HepG2 (cell line): ENCODE data around the gene ZBTB4. TPM values are rescaled to one million over a fixed set of nuclear protein-coding genes. Genes with fewer than 3 reads are reported as not detected.

Source experiments
- GRHL1 ChIP-seq: sonication (generic); formaldehyde crosslinking; conservative IDR thresholded peaks from 2 replicates; pipeline ENCODE4 v1.8.0; 2022; ENCODE audit warnings: missing genetic modification reagents
- PCBP1 ChIP-seq: fragments of 200-400 bp; formaldehyde crosslinking; IDR thresholded peaks from 2 replicates; pipeline ENCODE4 v1.6.1; 2017; ENCODE audit warnings: mild to moderate bottlenecking, low read depth, low read length, borderline replicate concordance
- RNF2 ChIP-seq: fragments of 450-650 bp; conservative IDR thresholded peaks from 2 replicates; pipeline ENCODE4 v1.6.1; 2016; ENCODE audit warnings: low read depth
- RNF219 ChIP-seq: sonication (generic); formaldehyde crosslinking; IDR thresholded peaks from 2 replicates; pipeline ENCODE4 v1.5.0; 2020; ENCODE audit warnings: mild to moderate bottlenecking, missing genetic modification reagents
- SATB2 ChIP-seq: sonication (generic); formaldehyde crosslinking; IDR thresholded peaks from 2 replicates; pipeline ENCODE4 v1.5.0; 2020; ENCODE audit warnings: missing genetic modification reagents
- TBX3 ChIP-seq: fragments of 450-650 bp; IDR thresholded peaks from 2 replicates; pipeline ENCODE4 v1.6.1; 2017; ENCODE audit warnings: antibody characterized with exemption, mild to moderate bottlenecking, inconsistent platforms, borderline replicate concordance
- TGIF2 ChIP-seq: IDR thresholded peaks from 2 replicates; pipeline ENCODE4 v1.6.1; 2016; ENCODE audit warnings: control low read depth, missing compliant biosample characterization
- WIZ ChIP-seq: sonication (generic); formaldehyde crosslinking; IDR thresholded peaks from 2 replicates; pipeline ENCODE4 v1.5.1; 2020; ENCODE audit warnings: mild to moderate bottlenecking, missing genetic modification reagents
- XRCC5 ChIP-seq: fragments of 200-400 bp; formaldehyde crosslinking; optimal IDR thresholded peaks from 2 replicates; pipeline ENCODE3; 2017; ENCODE audit warnings: mild to moderate bottlenecking, low read length
- ZBTB7A ChIP-seq: sonication (generic); formaldehyde crosslinking; IDR thresholded peaks from 2 replicates; pipeline ENCODE4 v1.8.0; 2022; ENCODE audit warnings: mild to moderate bottlenecking, missing genetic modification reagents
- ZFP41 ChIP-seq: sonication (generic); formaldehyde crosslinking; IDR thresholded peaks from 2 replicates; pipeline ENCODE4 v1.4.0; 2020; ENCODE audit warnings: mild to moderate bottlenecking, missing genetic modification reagents, borderline replicate concordance
- ZFX ChIP-seq: sonication (generic); formaldehyde crosslinking; IDR thresholded peaks from 2 replicates; pipeline ENCODE4 v1.4.0; 2020; ENCODE audit warnings: mild to moderate bottlenecking, low read depth, missing genetic modification reagents, moderate library complexity
- ZNF12 ChIP-seq: sonication (generic); formaldehyde crosslinking; IDR thresholded peaks from 2 replicates; pipeline ENCODE4 v1.5.0; 2020; ENCODE audit warnings: missing genetic modification reagents
- ZNF317 ChIP-seq: sonication (generic); formaldehyde crosslinking; IDR thresholded peaks from 2 replicates; pipeline ENCODE4 v1.5.0; 2020; ENCODE audit warnings: mild to moderate bottlenecking, missing genetic modification reagents
- ZNF644 ChIP-seq: IDR thresholded peaks from 2 replicates; pipeline ENCODE4 v1.6.1; 2016; ENCODE audit warnings: low read depth
- ZNF841 ChIP-seq: sonication (generic); formaldehyde crosslinking; IDR thresholded peaks from 2 replicates; pipeline ENCODE4 v1.8.1; 2023; ENCODE audit warnings: missing genetic modification reagents, borderline replicate concordance
- ZSCAN31 ChIP-seq: sonication (generic); formaldehyde crosslinking; IDR thresholded peaks from 2 replicates; pipeline ENCODE4 v1.5.0; 2020; ENCODE audit warnings: low read depth, mild to moderate bottlenecking, missing genetic modification reagents
- polyA plus RNA-seq, 8 experiments: library from polyadenylated mRNA; depleted of rRNA in 3 of 8; stranded (reverse) in 7 of 8; unstranded in 1 of 8; fragments of >200 nt; fragmentation: Illumina TruSeq in 4 of 8; extraction: Trizol in 4 of 8; gene quantifications; 2 replicates each; pipeline versions ENCODE4 v1.2.1 to v1.2.3, GENCODE V29; 2011 to 2016; ENCODE audit warnings: low read depth in 4 of 8, missing spikeins in 1 of 8, mixed read lengths in 1 of 8; ENCODE audit not compliant: insufficient read depth in 1 of 8
- total RNA-seq, 5 experiments: library from RNA; depleted of rRNA; stranded (reverse); fragments of >200 nt; fragmentation: Illumina TruSeq; extraction: Trizol; gene quantifications; 2 replicates each; pipeline ENCODE4 v1.2.3, GENCODE V29; 2016; ENCODE audit warnings: low read depth in 1 of 5
- TF ChIP-seq, protein P1 (sequence below): sonication (generic); formaldehyde crosslinking; IDR thresholded peaks from 2 replicates; pipeline ENCODE4; 2020; ENCODE audit warnings: missing genetic modification reagents, mild to moderate bottlenecking, borderline replicate concordance

ZBTB4 gene
- total and polyA plus RNA-seq, 2 of the 13 experiments (the other 11 are each of a cell fraction or from before 2014, with no cell fraction given): 4.3 to 7.4 TPM

- TF ChIP-seq WIZ (CRISPR knock-in tag) (no peak), ZNF644 (CRISPR knock-in tag) (no peak), ZBTB7A (CRISPR knock-in tag) (no peak), ZNF12 (CRISPR knock-in tag) (no peak), TGIF2 (CRISPR knock-in tag) (peak; percentile 16; the same call in 1 of the 2 replicates), ZNF841 (CRISPR knock-in tag) (no peak), TBX3 (no peak), RNF219 (CRISPR knock-in tag) (no peak), SATB2 (CRISPR knock-in tag) (no peak), ZNF317 (no peak), GRHL1 (CRISPR knock-in tag) (no peak), PCBP1 (0 out of 2 replicates have a peak, but pooled peaks have one; percentile 19), XRCC5 (no peak), ZFP41 (CRISPR knock-in tag) (no peak), ZFX (CRISPR knock-in tag) (peak; percentile 13; the same call in 1 of the 2 replicates), ZSCAN31 (CRISPR knock-in tag) (peak; percentile 50; the same call in 1 of the 2 replicates), RNF2 (no peak; the same call in 1 of the 2 replicates)
- TF ChIP-seq, protein P1, sequence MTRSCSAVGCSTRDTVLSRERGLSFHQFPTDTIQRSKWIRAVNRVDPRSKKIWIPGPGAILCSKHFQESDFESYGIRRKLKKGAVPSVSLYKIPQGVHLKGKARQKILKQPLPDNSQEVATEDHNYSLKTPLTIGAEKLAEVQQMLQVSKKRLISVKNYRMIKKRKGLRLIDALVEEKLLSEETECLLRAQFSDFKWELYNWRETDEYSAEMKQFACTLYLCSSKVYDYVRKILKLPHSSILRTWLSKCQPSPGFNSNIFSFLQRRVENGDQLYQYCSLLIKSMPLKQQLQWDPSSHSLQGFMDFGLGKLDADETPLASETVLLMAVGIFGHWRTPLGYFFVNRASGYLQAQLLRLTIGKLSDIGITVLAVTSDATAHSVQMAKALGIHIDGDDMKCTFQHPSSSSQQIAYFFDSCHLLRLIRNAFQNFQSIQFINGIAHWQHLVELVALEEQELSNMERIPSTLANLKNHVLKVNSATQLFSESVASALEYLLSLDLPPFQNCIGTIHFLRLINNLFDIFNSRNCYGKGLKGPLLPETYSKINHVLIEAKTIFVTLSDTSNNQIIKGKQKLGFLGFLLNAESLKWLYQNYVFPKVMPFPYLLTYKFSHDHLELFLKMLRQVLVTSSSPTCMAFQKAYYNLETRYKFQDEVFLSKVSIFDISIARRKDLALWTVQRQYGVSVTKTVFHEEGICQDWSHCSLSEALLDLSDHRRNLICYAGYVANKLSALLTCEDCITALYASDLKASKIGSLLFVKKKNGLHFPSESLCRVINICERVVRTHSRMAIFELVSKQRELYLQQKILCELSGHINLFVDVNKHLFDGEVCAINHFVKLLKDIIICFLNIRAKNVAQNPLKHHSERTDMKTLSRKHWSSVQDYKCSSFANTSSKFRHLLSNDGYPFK: no peak
Observed at GRCh38 chr17:7435676-7436555, 43.5 kb downstream of the ZBTB4 start (continued).
